K562 (cell line): ENCODE results near the gene PAPOLB. TPM values are rescaled to one million over a fixed set of nuclear protein-coding genes. Genes with fewer than 3 reads are reported as not detected.

Source experiments
- BHLHE40 ChIP-seq: IDR thresholded peaks from 2 replicates; pipeline ENCODE4 v1.6.1; 2011; ENCODE audit warnings: low read length, improper control_type of control experiment
- CREM ChIP-seq: IDR thresholded peaks from 2 replicates; pipeline ENCODE4 v1.6.1; 2014; ENCODE audit warnings: antibody characterized with exemption, low read depth
- EP400 ChIP-seq: fragments of 450-650 bp; IDR thresholded peaks from 2 replicates; pipeline ENCODE4 v1.6.1; 2017; ENCODE audit warnings: antibody characterized with exemption, mild to moderate bottlenecking, moderate library complexity
- FOXK2 ChIP-seq, 2 experiments: fragments of 450-650 bp; IDR thresholded peaks in 1 of 2; conservative IDR thresholded peaks in 1 of 2; 2 replicates each; pipeline ENCODE4 v1.6.1; 2016; ENCODE audit warnings: low read depth in 2 of 2, mild to moderate bottlenecking in 1 of 2
- FOXM1 ChIP-seq, 2 experiments: fragments of 450-650 bp in 1 of 2; sonication (generic) in 1 of 2; formaldehyde crosslinking in 1 of 2; IDR thresholded peaks; 2 replicates each; pipeline versions ENCODE4 v1.6.1 to v1.9.0; 2017 to 2022; ENCODE audit warnings: low read depth in 2 of 2, mild to moderate bottlenecking in 2 of 2, missing genetic modification reagents in 1 of 2, moderate library complexity in 1 of 2
- GABPB1 ChIP-seq: sonication (generic); formaldehyde crosslinking; IDR thresholded peaks from 2 replicates; pipeline ENCODE4 v1.8.0; 2022; ENCODE audit warnings: mild to moderate bottlenecking, missing genetic modification reagents
- NR2C1 ChIP-seq, 2 experiments: fragments of 450-650 bp; IDR thresholded peaks; 2 replicates each; pipeline ENCODE4 v1.6.1; 2017; ENCODE audit warnings: mild to moderate bottlenecking in 2 of 2, antibody characterized with exemption in 1 of 2, inconsistent platforms in 1 of 2, missing compliant biosample characterization in 1 of 2, missing genetic modification characterization in 1 of 2
- PKNOX1 ChIP-seq: fragments of 450-650 bp; IDR thresholded peaks from 2 replicates; pipeline ENCODE4 v1.6.1; 2016
- RAD21 ChIP-seq, 2 experiments: fragments of 250-450 bp in 1 of 2; fragments of 450-650 bp in 1 of 2; sonication (Bioruptor Pico) in 1 of 2; formaldehyde crosslinking in 1 of 2; IDR thresholded peaks in 1 of 2; conservative IDR thresholded peaks in 1 of 2; 2 replicates each; pipeline versions ENCODE4 v1.4.0 to v1.8.0; 2020 to 2022; ENCODE audit warnings: mild to moderate bottlenecking in 2 of 2, moderate library complexity in 1 of 2
- SMARCE1 ChIP-seq: fragments of 450-650 bp; IDR thresholded peaks from 2 replicates; pipeline ENCODE4 v1.7.1; 2016; ENCODE audit warnings: mild to moderate bottlenecking
- SREBF1 ChIP-seq: fragments of 150-350 bp; IDR thresholded peaks from 2 replicates; pipeline ENCODE4 v1.6.1; 2014; ENCODE audit warnings: antibody characterized with exemption, low read depth, low read length, borderline replicate concordance
- STAT6 ChIP-seq: sonication (generic); formaldehyde crosslinking; IDR thresholded peaks from 2 replicates; pipeline ENCODE4 v1.8.1; 2023; ENCODE audit warnings: mild to moderate bottlenecking, missing genetic modification reagents
- TARDBP ChIP-seq: fragments of 450-650 bp; IDR thresholded peaks from 2 replicates; pipeline ENCODE4 v1.6.1; 2016
- YY1 ChIP-seq, 3 experiments: IDR thresholded peaks; 2 replicates each; pipeline ENCODE4 v1.6.1; 2011; ENCODE audit warnings: low read length in 2 of 3, mild to moderate bottlenecking in 2 of 3, moderate library complexity in 2 of 3, borderline replicate concordance in 1 of 3, control low read depth in 1 of 3, low read depth in 1 of 3; ENCODE audit not compliant: insufficient read depth in 3 of 3, insufficient replicate concordance in 2 of 3, control insufficient read depth in 1 of 3, insufficient read length in 1 of 3; ENCODE audit errors: extremely low read depth in 1 of 3
- ZBED1 ChIP-seq: IDR thresholded peaks from 2 replicates; pipeline ENCODE4 v1.6.1; 2014
- ZNF146 ChIP-seq: IDR thresholded peaks from one replicate; pipeline ENCODE4 v1.6.1; 2018; ENCODE audit warnings: missing compliant biosample characterization; ENCODE audit not compliant: unreplicated experiment
- ZNF384 ChIP-seq: IDR thresholded peaks from 2 replicates; pipeline ENCODE4 v1.6.1; 2012; ENCODE audit warnings: low read depth, low read length, improper control_type of control experiment
- ZNF518B ChIP-seq: fragments of 250-450 bp; sonication (Bioruptor Pico); IDR thresholded peaks from 2 replicates; pipeline ENCODE4 v1.5.0; 2021; ENCODE audit warnings: mild to moderate bottlenecking, moderate library complexity
- polyA plus RNA-seq, 8 experiments: library from polyadenylated mRNA; depleted of rRNA in 4 of 8; stranded (reverse) in 5 of 8; unstranded in 3 of 8; fragments of >200 nt; fragmentation: Nextera tagmentation in 2 of 8; fragmentation: Illumina TruSeq in 1 of 8; extraction: Ambion mirVana in 2 of 8; extraction: Trizol in 1 of 8; gene quantifications; 2 replicates each; pipeline versions ENCODE4 v1.2.1 to v1.2.3, GENCODE V29; 2011 to 2014; ENCODE audit warnings: inconsistent platforms in 1 of 8, missing spikeins in 1 of 8
- total RNA-seq, 7 experiments: library from RNA; depleted of rRNA in 6 of 7; stranded (reverse); fragments of >200 nt in 6 of 7; fragmentation: Illumina TruSeq in 2 of 7; extraction: Trizol in 2 of 7; gene quantifications; 2 replicates each; pipeline versions ENCODE4 v1.2.1 to v1.2.3, GENCODE V29; 2011 to 2021; ENCODE audit warnings: low replicate concordance in 1 of 7
- TF ChIP-seq, protein P1 (sequence below): sonication (generic); formaldehyde crosslinking; IDR thresholded peaks from 2 replicates; pipeline ENCODE4 v1.8.0; 2022; ENCODE audit warnings: mild to moderate bottlenecking, missing genetic modification reagents

The PAPOLB gene
- total and polyA plus RNA-seq, 9 of the 15 experiments (the other 6 are each of a cell fraction or from before 2014, with no cell fraction given), result 0.04 to 0.33 (median 0.16) TPM; not detected in 4

GRCh38 chr7:4845740-4846142 is 16.1 kb downstream of the PAPOLB start (continued):
- TF ChIP-seq ZNF518B (CRISPR knock-in tag) (no peak), PKNOX1 (no peak), BHLHE40 (no peak), SREBF1 (no peak), NR2C1 (IDR thresholded peaks at IDR 0.05) (no peak), NR2C1 (tag; IDR thresholded peaks at IDR 0.05) (no peak), SMARCE1 (peak; percentile 56; the same call in 1 of the 2 replicates), FOXM1 (IDR thresholded peaks at IDR 0.05; ENCODE audit: low read depth) (no peak), FOXM1 (CRISPR knock-in tag; IDR thresholded peaks at IDR 0.05; ENCODE audit: low read depth) (no peak), ZNF146 (CRISPR knock-in tag) (no peak), ZBED1 (no peak), FOXK2 (conservative IDR thresholded peaks at IDR 0.05 in 1 of 2, IDR thresholded peaks at IDR 0.05 in 1 of 2; ENCODE audit: low read depth in 2 of 2) (no peak), CREM (peak; percentile 42; the same call in 1 of the 2 replicates), EP400 (no peak), STAT6 (no peak), YY1 (IDR thresholded peaks at IDR 0.05; ENCODE audit: borderline replicate concordance in 1 of 3, control insufficient read depth in 1 of 3, extremely low read depth in 1 of 3, insufficient read depth in 3 of 3, insufficient read length in 1 of 3, insufficient replicate concordance in 2 of 3, low read depth in 1 of 3, low read length in 2 of 3) (peak in 2 of 3 experiments; percentile 61 to 81), ZNF384 (peak; percentile 94), GABPB1 (CRISPR knock-in tag) (0 out of 2 replicates have a peak, but pooled peaks have one; percentile 32), RAD21 (CRISPR knock-in tag; conservative IDR thresholded peaks at IDR 0.05 in 1 of 2, IDR thresholded peaks at IDR 0.05 in 1 of 2) (0 out of 4 replicates have a peak, but pooled peaks of 1 of the 2 experiments have one; percentile 5), TARDBP (no peak)
- TF ChIP-seq, protein P1, sequence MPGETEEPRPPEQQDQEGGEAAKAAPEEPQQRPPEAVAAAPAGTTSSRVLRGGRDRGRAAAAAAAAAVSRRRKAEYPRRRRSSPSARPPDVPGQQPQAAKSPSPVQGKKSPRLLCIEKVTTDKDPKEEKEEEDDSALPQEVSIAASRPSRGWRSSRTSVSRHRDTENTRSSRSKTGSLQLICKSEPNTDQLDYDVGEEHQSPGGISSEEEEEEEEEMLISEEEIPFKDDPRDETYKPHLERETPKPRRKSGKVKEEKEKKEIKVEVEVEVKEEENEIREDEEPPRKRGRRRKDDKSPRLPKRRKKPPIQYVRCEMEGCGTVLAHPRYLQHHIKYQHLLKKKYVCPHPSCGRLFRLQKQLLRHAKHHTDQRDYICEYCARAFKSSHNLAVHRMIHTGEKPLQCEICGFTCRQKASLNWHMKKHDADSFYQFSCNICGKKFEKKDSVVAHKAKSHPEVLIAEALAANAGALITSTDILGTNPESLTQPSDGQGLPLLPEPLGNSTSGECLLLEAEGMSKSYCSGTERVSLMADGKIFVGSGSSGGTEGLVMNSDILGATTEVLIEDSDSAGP, result 0 out of 2 replicates have a peak, but pooled peaks have one; percentile 22
- TF ChIP-seq, all 486 proteins: peak for 14
